NT2/D1 (cell line): ENCODE results near the gene S100PBP.

Experiments used
- SUZ12 ChIP-seq: IDR thresholded peaks from 2 replicates; pipeline ENCODE4 v1.6.1; 2011; ENCODE audit not compliant: insufficient read length, insufficient read depth; ENCODE audit errors: extremely low read depth
- YY1 ChIP-seq: IDR thresholded peaks from 2 replicates; pipeline ENCODE4 v1.6.1; 2011; ENCODE audit not compliant: insufficient read length, insufficient read depth

- TF ChIP-seq SUZ12 (no peak), YY1 (no peak)
Observed at GRCh38 chr1:32770221-32770731, 47.2 kb upstream of the S100PBP start.
